Epithelial cell of esophagus (primary cell): ENCODE results near the gene OR10A6.

Experiments used
- DNase-seq: peaks from one replicate; pipeline ENCODE4 v3.0.0; 2010; ENCODE audit warnings: low read depth
- H3K4me3 ChIP-seq: 2 replicates; pipeline ENCODE4 v1.5.1; 2011; ENCODE audit warnings: mild to moderate bottlenecking, low read length, control low read depth
- TF ChIP-seq, protein P1 (sequence below): IDR thresholded peaks from 2 replicates; pipeline ENCODE4 v1.5.1; 2011; ENCODE audit warnings: low read depth, mild to moderate bottlenecking, low read length, control low read depth, inconsistent platforms; ENCODE audit not compliant: insufficient read depth; ENCODE audit errors: missing control alignments

The OR10A6 gene

GRCh38 chr11:7931168-7931567, at the start of gene OR10A6:
Gene OR10A6, minus strand, starts transcription at chr11:7931268. Its CDS starts 2,606 bp downstream, at chr11:7928662.
- no peak within 1 kb of the TSS for H3K4me3 ChIP-seq

GRCh38 chr11:7977232-7977917, 46.3 kb upstream of the OR10A6 start:
- TF ChIP-seq, protein P1, sequence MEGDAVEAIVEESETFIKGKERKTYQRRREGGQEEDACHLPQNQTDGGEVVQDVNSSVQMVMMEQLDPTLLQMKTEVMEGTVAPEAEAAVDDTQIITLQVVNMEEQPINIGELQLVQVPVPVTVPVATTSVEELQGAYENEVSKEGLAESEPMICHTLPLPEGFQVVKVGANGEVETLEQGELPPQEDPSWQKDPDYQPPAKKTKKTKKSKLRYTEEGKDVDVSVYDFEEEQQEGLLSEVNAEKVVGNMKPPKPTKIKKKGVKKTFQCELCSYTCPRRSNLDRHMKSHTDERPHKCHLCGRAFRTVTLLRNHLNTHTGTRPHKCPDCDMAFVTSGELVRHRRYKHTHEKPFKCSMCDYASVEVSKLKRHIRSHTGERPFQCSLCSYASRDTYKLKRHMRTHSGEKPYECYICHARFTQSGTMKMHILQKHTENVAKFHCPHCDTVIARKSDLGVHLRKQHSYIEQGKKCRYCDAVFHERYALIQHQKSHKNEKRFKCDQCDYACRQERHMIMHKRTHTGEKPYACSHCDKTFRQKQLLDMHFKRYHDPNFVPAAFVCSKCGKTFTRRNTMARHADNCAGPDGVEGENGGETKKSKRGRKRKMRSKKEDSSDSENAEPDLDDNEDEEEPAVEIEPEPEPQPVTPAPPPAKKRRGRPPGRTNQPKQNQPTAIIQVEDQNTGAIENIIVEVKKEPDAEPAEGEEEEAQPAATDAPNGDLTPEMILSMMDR = no peak
- no peak overlapping the region for H3K4me3 ChIP-seq
- peak; percentile 73 for DNase-seq

More at GRCh38 chr11:7931168-7931567, at the start of gene OR10A6:
- TF ChIP-seq, protein P1 = no peak
- DNase-seq = no peak

DNA sequence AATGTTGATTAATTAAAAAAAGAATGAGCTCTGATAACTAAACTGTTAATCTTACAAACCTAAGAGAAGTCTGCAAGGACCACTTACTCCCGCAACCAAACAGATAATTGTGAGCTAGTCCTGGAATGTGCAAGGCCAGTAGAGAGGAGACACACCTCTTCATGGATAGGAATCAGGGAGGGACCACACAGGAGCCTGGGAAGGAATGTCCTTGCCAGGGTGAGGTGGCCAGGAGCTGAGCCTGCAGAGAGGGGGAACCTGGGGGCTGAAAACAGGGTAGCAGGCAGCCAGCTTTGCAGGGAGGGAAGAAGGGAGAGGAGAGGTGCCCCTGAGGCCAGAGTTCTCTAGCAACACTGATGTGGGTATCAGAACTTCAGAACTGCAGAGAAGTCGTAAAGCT, 43.6 kb upstream of the OR10A6 start:
- H3K4me3 ChIP-seq = no peak overlapping the region
- no peak for DNase-seq
- TF ChIP-seq, protein P1 = no peak

DNA sequence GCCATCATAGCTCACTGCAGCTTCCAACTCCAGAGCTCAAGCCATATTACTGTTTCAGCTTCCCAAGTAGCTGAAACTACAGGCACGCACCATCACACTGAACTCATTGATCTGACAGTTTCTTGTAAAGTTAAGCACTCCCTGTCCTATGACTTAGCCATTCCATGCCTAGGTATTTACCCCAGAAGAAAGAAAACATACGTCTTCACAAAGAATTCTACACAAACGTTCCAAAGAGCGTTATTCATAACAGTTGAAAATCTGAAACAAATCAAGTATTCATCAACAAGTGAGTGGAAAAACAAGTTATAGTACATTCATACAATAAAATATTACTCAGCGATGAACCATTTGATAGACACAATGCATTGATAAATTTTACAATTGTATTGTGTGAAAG, 41.9 kb upstream of the OR10A6 start:
- no peak overlapping the region for H3K4me3 ChIP-seq
- TF ChIP-seq, protein P1 = no peak
- peak; percentile 59 for DNase-seq

- TF ChIP-seq, protein P1 = no peak
- DNase-seq = no peak
- no peak overlapping the region for H3K4me3 ChIP-seq
Observed at GRCh38 chr11:7971846-7972245, 40.8 kb upstream of the OR10A6 start.

DNA sequence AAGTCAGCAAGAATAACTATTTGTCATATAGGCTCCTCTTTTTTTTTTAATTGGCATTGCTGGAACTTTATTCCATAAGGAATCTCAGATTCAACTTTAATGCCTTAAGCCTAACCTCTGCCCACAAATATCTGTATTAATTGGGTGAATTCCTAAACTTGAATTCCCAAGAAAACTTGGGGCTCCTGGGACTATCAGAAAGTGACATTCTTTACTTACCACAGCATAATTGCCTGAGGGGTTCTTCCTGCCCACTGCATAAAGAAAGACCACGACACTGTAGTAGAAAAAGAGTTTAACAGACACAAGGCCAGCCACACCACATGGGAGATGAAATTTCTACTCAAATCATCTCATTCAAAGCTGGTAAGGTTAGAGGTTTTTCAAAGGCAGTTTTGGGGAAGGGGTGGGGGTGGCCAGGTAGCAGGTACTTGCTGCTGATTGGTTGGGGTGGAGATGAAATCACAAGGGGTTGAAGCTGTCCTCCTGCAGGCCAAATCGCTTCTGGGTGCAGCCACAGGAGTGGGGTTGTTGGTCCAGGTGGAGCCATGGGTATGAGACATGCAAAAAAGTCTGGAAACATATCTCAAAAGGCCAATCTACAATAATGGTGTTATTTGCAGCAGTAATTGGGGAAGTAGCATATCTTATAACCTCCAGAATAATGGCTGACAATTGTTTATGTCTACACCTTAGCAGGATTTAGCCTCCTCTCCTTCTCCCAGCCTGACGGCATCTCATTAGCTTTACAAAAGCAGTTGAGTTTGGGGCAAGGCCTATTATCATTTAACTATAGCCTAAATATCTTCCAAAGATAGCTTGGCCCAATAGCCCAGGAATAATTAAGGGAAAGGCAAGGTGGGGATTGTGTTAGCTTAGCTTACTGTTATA, 38.9 kb upstream of the OR10A6 start:
- TF ChIP-seq, protein P1 = no peak
- DNase-seq = no peak
- no peak overlapping the region for H3K4me3 ChIP-seq

DNA sequence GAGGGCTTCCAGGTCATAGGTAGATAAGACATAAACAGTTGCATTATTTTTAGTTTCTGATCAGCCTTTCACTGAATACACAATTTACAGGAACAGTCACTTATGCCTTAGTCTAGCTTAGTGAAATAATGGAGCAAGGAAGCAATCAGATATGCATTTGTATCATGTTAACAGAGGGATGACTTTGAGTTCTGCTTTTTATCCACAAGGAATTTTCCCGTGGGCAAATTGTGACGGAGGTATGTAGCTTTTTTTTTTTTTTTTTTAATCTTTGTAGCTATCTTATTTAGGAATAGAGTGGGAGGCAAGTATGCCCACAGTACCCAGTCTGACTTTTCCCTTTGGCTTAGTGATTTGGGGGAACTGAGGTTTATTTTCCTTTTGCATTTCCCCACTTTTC, 37.6 kb upstream of the OR10A6 start:
- H3K4me3 ChIP-seq = no peak overlapping the region
- DNase-seq = no peak
- TF ChIP-seq, protein P1 = no peak
